ENCODE data around the gene ARNT2.

The ARNT2 gene

DNA sequence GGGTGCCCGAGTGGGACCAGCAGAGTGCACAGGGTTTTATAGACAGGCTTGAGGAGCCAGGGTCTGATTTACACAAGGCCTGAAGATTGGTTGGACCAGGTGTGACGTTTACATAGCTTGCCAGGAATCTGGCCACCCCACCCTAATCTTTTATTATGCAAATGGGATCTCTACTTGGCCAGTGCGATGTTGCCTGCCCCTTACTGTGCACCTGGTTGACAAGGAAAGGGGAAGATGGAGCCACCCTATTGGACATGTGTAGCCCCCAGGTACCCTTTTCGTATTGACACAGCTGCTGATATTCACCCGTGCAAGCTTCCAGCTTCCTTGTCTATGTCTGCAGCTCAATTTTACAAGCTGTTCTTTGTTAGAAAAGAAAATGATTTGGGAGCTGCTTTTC, 132.0 kb downstream of the ARNT2 start:
- no peaks in the 10 kb centered on the region for H4K20me1 ChIP-seq (ENCODE audit: insufficient read depth)
- H3K27me3 ChIP-seq (ENCODE audit: insufficient read depth, low read depth), result no peaks in the 10 kb centered on the region
- no peaks in the 10 kb centered on the region for H3K79me2 ChIP-seq (ENCODE audit: insufficient read depth, low read depth)
- no peaks in the 10 kb centered on the region for H3K36me3 ChIP-seq (ENCODE audit: insufficient read depth)
- no peaks in the 10 kb centered on the region for H3K4me1 ChIP-seq (ENCODE audit: low read depth, poor library complexity, severe bottlenecking)
- no peak overlapping the region for H2AFZ ChIP-seq (ENCODE audit: low read depth)
- TF ChIP-seq, protein P1, sequence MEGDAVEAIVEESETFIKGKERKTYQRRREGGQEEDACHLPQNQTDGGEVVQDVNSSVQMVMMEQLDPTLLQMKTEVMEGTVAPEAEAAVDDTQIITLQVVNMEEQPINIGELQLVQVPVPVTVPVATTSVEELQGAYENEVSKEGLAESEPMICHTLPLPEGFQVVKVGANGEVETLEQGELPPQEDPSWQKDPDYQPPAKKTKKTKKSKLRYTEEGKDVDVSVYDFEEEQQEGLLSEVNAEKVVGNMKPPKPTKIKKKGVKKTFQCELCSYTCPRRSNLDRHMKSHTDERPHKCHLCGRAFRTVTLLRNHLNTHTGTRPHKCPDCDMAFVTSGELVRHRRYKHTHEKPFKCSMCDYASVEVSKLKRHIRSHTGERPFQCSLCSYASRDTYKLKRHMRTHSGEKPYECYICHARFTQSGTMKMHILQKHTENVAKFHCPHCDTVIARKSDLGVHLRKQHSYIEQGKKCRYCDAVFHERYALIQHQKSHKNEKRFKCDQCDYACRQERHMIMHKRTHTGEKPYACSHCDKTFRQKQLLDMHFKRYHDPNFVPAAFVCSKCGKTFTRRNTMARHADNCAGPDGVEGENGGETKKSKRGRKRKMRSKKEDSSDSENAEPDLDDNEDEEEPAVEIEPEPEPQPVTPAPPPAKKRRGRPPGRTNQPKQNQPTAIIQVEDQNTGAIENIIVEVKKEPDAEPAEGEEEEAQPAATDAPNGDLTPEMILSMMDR (conservative IDR thresholded peaks at IDR 0.05; ENCODE audit: low read depth, low read length), result no peak
- no peak overlapping the region for H3K4me2 ChIP-seq
- no peak overlapping the region for H3K4me3 ChIP-seq (IDR thresholded peaks at IDR 0.05; ENCODE audit: insufficient read depth, low read depth, low read length)
- no peak overlapping the region for H3K9ac ChIP-seq
- H3K27ac ChIP-seq, result no peak overlapping the region

DNA sequence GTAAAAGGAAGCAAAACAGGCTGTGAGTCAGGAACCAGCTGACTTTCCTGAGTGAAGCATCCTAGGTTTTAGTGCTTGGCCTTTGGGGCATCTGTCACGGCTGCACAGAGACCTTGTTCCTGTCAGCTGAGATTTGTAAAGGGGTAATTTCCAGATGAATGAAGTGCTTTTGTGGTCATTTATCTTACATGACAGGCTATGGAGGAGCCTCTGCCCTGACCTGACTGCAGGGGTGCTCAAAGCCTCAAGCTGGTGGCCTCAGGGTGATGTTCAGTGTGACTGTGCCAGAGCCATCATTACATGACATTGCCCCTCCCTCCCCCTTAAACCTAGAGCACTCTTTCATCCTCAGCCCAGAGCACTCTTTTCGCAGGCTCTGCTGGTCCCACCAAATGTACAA, 132.5 kb downstream of the ARNT2 start:
- H3K4me2 ChIP-seq, result no peak overlapping the region
- H3K27me3 ChIP-seq (ENCODE audit: insufficient read depth, low read depth), result no peaks in the 10 kb centered on the region
- H3K4me1 ChIP-seq (ENCODE audit: low read depth, poor library complexity, severe bottlenecking), result no peaks in the 10 kb centered on the region

DNA sequence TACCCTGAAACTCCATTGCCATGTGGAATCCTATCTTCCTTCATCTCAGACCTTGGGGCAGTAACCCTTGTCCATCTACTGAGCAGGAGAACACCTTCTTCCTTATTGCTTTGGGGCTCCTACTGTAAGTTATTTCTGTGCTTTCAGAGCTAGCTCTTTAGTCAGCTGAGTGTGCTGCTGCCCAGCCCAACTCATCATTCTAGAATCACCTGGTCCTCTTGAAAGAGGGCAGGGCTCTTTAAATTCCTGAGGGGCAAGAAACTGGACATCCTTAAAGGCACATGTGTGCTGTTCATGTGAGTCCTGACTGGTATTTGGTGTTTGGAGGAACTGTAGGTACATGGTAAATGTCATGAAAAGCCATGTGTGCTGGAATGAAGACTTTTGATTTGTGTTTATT, 140.9 kb downstream of the ARNT2 start:
- H3K36me3 ChIP-seq (ENCODE audit: insufficient read depth), result no peaks in the 10 kb centered on the region
- no peak overlapping the region for H3K4me3 ChIP-seq (IDR thresholded peaks at IDR 0.05; ENCODE audit: insufficient read depth, low read depth, low read length)
- TF ChIP-seq, protein P1 (conservative IDR thresholded peaks at IDR 0.05; ENCODE audit: low read depth, low read length), result no peak
- H3K4me1 ChIP-seq (ENCODE audit: low read depth, poor library complexity, severe bottlenecking), result no peaks in the 10 kb centered on the region
- no peaks in the 10 kb centered on the region for H3K27me3 ChIP-seq (ENCODE audit: insufficient read depth, low read depth)
- no peaks in the 10 kb centered on the region for H4K20me1 ChIP-seq (ENCODE audit: insufficient read depth)
- H3K79me2 ChIP-seq (ENCODE audit: insufficient read depth, low read depth), result no peaks in the 10 kb centered on the region
- H3K27ac ChIP-seq, result no peak overlapping the region
- no peak overlapping the region for H3K4me2 ChIP-seq
- no peak overlapping the region for H2AFZ ChIP-seq (ENCODE audit: low read depth)
- H3K9ac ChIP-seq, result no peak overlapping the region

More for the DNA sequence above, 132.5 kb downstream of the ARNT2 start:
- H2AFZ ChIP-seq (ENCODE audit: low read depth), result no peak overlapping the region
- no peaks in the 10 kb centered on the region for H3K36me3 ChIP-seq (ENCODE audit: insufficient read depth)
- no peak overlapping the region for H3K27ac ChIP-seq
- no peak overlapping the region for H3K9ac ChIP-seq
- H4K20me1 ChIP-seq (ENCODE audit: insufficient read depth), result no peaks in the 10 kb centered on the region
- TF ChIP-seq, protein P1 (conservative IDR thresholded peaks at IDR 0.05; ENCODE audit: low read depth, low read length), result no peak
- H3K4me3 ChIP-seq (IDR thresholded peaks at IDR 0.05; ENCODE audit: insufficient read depth, low read depth, low read length), result no peak overlapping the region
- H3K79me2 ChIP-seq (ENCODE audit: insufficient read depth, low read depth), result no peaks in the 10 kb centered on the region

DNA sequence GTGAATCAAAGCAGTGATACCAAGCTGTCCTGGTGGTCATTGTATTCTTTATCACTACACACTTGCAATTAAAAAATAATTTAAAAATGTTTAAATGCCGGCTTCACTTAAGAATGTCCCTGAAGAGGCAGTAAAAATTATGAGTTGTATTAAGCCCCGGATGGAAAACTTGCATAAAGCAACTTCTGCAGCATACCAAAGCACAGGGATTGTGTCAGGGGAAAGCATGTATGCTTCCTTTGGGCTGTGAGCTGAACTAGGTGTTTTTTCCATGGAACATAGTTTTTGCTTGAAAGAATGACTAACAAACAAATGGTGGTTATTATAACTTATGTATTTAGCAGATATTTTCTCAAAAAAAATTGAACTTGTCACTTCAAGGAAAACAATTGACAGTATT, 143.1 kb downstream of the ARNT2 start:
- H3K79me2 ChIP-seq (ENCODE audit: insufficient read depth, low read depth), result no peaks in the 10 kb centered on the region
- H3K27ac ChIP-seq, result no peak overlapping the region
- H3K9ac ChIP-seq, result no peak overlapping the region
- no peak overlapping the region for H3K4me3 ChIP-seq (IDR thresholded peaks at IDR 0.05; ENCODE audit: insufficient read depth, low read depth, low read length)
- H3K4me1 ChIP-seq (ENCODE audit: low read depth, poor library complexity, severe bottlenecking), result no peaks in the 10 kb centered on the region
- H3K36me3 ChIP-seq (ENCODE audit: insufficient read depth), result no peaks in the 10 kb centered on the region
- H4K20me1 ChIP-seq (ENCODE audit: insufficient read depth), result no peaks in the 10 kb centered on the region
- no peak overlapping the region for H3K4me2 ChIP-seq
- TF ChIP-seq, protein P1 (conservative IDR thresholded peaks at IDR 0.05; ENCODE audit: low read depth, low read length), result no peak
- H2AFZ ChIP-seq (ENCODE audit: low read depth), result no peak overlapping the region
- H3K27me3 ChIP-seq (ENCODE audit: insufficient read depth, low read depth), result no peaks in the 10 kb centered on the region

All from KMS-11 (cell line).